PC-3 (cell line): ENCODE results near the gene CDH13.

ENCODE experiments used
- EZH2 ChIP-seq: fragments of 300-600 bp; sonication (generic); IDR thresholded peaks from one replicate; pipeline ENCODE4 v1.6.1; 2017; ENCODE audit warnings: antibody characterized with exemption, mild to moderate bottlenecking, low read length; ENCODE audit not compliant: unreplicated experiment
- TF ChIP-seq, protein P1 (sequence below): fragments of 300-600 bp; sonication (generic); conservative IDR thresholded peaks from 2 replicates; pipeline ENCODE4 v1.5.1; 2017; ENCODE audit warnings: antibody characterized with exemption, low read depth, mild to moderate bottlenecking, low read length

DNA sequence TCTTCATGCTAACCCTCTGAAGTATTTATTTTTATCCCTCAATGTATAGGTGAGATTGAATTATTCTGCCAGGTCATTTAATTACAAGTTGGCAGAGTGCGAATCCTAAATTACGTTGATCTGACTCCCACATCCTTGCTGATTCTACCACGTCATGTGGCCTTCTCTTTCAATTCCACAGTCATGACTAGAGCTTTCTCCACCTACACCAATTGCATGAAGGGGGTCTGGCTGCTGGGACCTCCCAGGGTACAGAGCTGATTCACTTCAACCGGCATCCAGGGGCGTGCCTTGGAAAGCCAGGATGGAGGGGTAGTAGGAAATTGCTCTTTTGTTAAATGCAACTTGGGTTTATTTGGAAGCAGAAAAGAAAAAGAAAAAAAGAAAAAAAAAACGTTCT is 41.1 kb upstream of the CDH13 start:
- TF ChIP-seq, protein P1, sequence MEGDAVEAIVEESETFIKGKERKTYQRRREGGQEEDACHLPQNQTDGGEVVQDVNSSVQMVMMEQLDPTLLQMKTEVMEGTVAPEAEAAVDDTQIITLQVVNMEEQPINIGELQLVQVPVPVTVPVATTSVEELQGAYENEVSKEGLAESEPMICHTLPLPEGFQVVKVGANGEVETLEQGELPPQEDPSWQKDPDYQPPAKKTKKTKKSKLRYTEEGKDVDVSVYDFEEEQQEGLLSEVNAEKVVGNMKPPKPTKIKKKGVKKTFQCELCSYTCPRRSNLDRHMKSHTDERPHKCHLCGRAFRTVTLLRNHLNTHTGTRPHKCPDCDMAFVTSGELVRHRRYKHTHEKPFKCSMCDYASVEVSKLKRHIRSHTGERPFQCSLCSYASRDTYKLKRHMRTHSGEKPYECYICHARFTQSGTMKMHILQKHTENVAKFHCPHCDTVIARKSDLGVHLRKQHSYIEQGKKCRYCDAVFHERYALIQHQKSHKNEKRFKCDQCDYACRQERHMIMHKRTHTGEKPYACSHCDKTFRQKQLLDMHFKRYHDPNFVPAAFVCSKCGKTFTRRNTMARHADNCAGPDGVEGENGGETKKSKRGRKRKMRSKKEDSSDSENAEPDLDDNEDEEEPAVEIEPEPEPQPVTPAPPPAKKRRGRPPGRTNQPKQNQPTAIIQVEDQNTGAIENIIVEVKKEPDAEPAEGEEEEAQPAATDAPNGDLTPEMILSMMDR, result no peak
- no peak for TF ChIP-seq EZH2
